Loucy (cell line): Measurements from ENCODE around the gene FAM117A.

Experiments
- H2AFZ ChIP-seq: fragments of 200-600 bp; sonication (generic); 2 replicates; pipeline ENCODE4 v1.6.0; 2016; ENCODE audit warnings: antibody characterized with exemption, mild to moderate bottlenecking, low read length, moderate library complexity
- H3F3A ChIP-seq: fragments of 200-600 bp; 2 replicates; pipeline ENCODE4 v1.6.0; 2016; ENCODE audit warnings: antibody characterized with exemption, low read depth, mild to moderate bottlenecking
- H3K27me3 ChIP-seq: fragments of 200-600 bp; sonication (generic); 2 replicates; pipeline ENCODE4 v1.6.1; 2014; ENCODE audit warnings: low read length, mild to moderate bottlenecking; ENCODE audit not compliant: insufficient read depth, poor library complexity, severe bottlenecking
- H3K36me3 ChIP-seq: fragments of 200-600 bp; sonication (generic); 2 replicates; pipeline ENCODE4 v1.6.1; 2016; ENCODE audit warnings: low read length; ENCODE audit not compliant: insufficient read depth
- H3K4me1 ChIP-seq: fragments of 200-600 bp; sonication (generic); 2 replicates; pipeline ENCODE4 v1.5.1; 2014; ENCODE audit warnings: low read length, mild to moderate bottlenecking; ENCODE audit not compliant: insufficient read depth, poor library complexity, severe bottlenecking
- H3K4me2 ChIP-seq: fragments of 200-600 bp; sonication (generic); 2 replicates; pipeline ENCODE4 v1.6.0; 2014; ENCODE audit warnings: antibody characterized with exemption, low read length, low read depth, mild to moderate bottlenecking; ENCODE audit not compliant: poor library complexity, severe bottlenecking
- H3K4me3 ChIP-seq: fragments of 200-600 bp; sonication (generic); 2 replicates; pipeline ENCODE4 v1.5.1; 2014; ENCODE audit warnings: low read length, mild to moderate bottlenecking, mixed read lengths; ENCODE audit not compliant: poor library complexity, severe bottlenecking
- H3K79me2 ChIP-seq: fragments of 200-600 bp; sonication (generic); 2 replicates; pipeline ENCODE4 v1.6.1; 2014; ENCODE audit warnings: low read length; ENCODE audit not compliant: insufficient read depth
- H3K9ac ChIP-seq: fragments of 200-600 bp; sonication (generic); 2 replicates; pipeline ENCODE4 v1.6.0; 2014; ENCODE audit warnings: mild to moderate bottlenecking, low read depth, low read length, moderate library complexity; ENCODE audit not compliant: poor library complexity, severe bottlenecking
- H3K9me2 ChIP-seq: fragments of 200-600 bp; sonication (generic); replicated peaks from 2 replicates; pipeline ENCODE4 v1.6.1; 2016; ENCODE audit warnings: low read depth, low read length, mixed read lengths
- H3K9me3 ChIP-seq: fragments of 200-600 bp; sonication (generic); 2 replicates; pipeline ENCODE4 v1.6.1; 2014; ENCODE audit warnings: mild to moderate bottlenecking, antibody characterized with exemption, low read length, low read depth; ENCODE audit not compliant: insufficient read depth
- H4K20me1 ChIP-seq: fragments of 200-600 bp; sonication (generic); 2 replicates; pipeline ENCODE4 v1.6.0; 2014; ENCODE audit warnings: antibody characterized with exemption, low read length, mild to moderate bottlenecking; ENCODE audit not compliant: insufficient read depth, poor library complexity, severe bottlenecking
- EZH2phosphoT487 ChIP-seq: fragments of 200-600 bp; IDR thresholded peaks from 2 replicates; pipeline ENCODE4 v1.6.1; 2018; ENCODE audit warnings: antibody characterized with exemption, mild to moderate bottlenecking, moderate library complexity, borderline replicate concordance
- TF ChIP-seq, protein P1 (sequence below): fragments of 200-600 bp; sonication (generic); conservative IDR thresholded peaks from 2 replicates; pipeline ENCODE4 v1.5.1; 2014; ENCODE audit warnings: mild to moderate bottlenecking, antibody characterized with exemption, low read length

FAM117A gene

DNA sequence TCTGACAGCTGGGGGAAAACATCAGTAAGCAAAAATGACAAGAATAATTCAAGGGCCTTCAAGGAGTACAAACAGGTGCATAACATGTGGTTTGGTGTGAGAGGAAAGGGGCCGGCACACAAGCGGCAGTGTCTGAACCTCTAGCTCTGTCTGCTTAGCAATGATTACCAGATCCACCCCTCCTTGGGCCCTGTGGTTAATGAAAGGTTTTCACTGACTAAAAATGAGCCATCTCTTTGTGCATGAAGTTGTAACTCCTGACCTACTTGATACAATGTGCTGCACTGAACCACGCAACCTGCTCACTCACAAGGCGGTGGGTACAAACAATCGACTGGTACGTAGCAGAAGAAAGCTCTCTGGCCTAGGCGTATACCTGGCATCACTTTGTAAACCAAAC, 15.1 kb downstream of the FAM117A start:
- Histone ChIP-seq H2AFZ (no peak overlapping the region), H3K9ac (peak overlapping the region; percentile 75), H4K20me1 (peaks cover 34% of the 10 kb centered on the region), H3F3A (peaks cover 39% of the 10 kb centered on the region), H3K9me2 (no peaks in the 10 kb centered on the region), H3K4me3 (peak overlapping the region; percentile 73), H3K36me3 (peaks cover 25% of the 10 kb centered on the region), H3K4me2 (peak overlapping the region; percentile 96), H3K4me1 (peaks cover 85% of the 10 kb centered on the region), H3K9me3 (no peaks in the 10 kb centered on the region), H3K27me3 (no peaks in the 10 kb centered on the region), H3K79me2 (peaks cover 87% of the 10 kb centered on the region)
- no peak for TF ChIP-seq EZH2phosphoT487
- TF ChIP-seq, protein P1, sequence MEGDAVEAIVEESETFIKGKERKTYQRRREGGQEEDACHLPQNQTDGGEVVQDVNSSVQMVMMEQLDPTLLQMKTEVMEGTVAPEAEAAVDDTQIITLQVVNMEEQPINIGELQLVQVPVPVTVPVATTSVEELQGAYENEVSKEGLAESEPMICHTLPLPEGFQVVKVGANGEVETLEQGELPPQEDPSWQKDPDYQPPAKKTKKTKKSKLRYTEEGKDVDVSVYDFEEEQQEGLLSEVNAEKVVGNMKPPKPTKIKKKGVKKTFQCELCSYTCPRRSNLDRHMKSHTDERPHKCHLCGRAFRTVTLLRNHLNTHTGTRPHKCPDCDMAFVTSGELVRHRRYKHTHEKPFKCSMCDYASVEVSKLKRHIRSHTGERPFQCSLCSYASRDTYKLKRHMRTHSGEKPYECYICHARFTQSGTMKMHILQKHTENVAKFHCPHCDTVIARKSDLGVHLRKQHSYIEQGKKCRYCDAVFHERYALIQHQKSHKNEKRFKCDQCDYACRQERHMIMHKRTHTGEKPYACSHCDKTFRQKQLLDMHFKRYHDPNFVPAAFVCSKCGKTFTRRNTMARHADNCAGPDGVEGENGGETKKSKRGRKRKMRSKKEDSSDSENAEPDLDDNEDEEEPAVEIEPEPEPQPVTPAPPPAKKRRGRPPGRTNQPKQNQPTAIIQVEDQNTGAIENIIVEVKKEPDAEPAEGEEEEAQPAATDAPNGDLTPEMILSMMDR, result no peak

- no peaks in the 10 kb centered on the region for H3K9me2 ChIP-seq
- peaks cover 25% of the 10 kb centered on the region for H3K36me3 ChIP-seq
- peaks cover 37% of the 10 kb centered on the region for H3F3A ChIP-seq
- H3K27me3 ChIP-seq, result no peaks in the 10 kb centered on the region
- H2AFZ ChIP-seq, result no peak overlapping the region
- peaks cover 30% of the 10 kb centered on the region for H4K20me1 ChIP-seq
- peak overlapping the region; percentile 73 for H3K4me3 ChIP-seq
- no peaks in the 10 kb centered on the region for H3K9me3 ChIP-seq
- H3K4me2 ChIP-seq, result peak overlapping the region; percentile 96
- peaks cover 87% of the 10 kb centered on the region for H3K79me2 ChIP-seq
- TF ChIP-seq EZH2phosphoT487, result no peak
- TF ChIP-seq, protein P1, result no peak
- peaks cover 84% of the 10 kb centered on the region for H3K4me1 ChIP-seq
- H3K9ac ChIP-seq, result peak overlapping the region; percentile 75
Measured at GRCh38 chr17:49748223-49748622, 15.7 kb downstream of the FAM117A start.

DNA sequence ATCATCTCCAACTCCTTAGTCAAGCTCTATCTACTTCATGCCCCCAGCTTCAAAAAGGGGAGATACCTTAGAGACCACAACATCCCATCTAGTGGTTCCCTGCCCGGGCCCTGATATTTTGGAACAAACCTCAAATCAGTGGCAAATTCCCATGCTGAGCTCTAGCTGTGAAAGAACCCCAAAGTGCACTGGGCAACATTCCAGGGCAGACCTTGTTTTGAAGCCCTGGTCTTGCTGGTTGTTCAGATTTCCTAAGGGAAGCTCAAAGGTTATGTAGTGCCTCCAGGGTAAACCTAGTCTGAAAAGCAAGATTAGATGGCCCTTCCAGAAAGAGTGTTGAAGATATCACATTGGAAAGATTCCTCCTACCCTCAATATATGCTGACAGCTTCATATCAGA, 16.3 kb downstream of the FAM117A start:
- peaks cover 87% of the 10 kb centered on the region for H3K79me2 ChIP-seq
- H3K27me3 ChIP-seq, result no peaks in the 10 kb centered on the region
- TF ChIP-seq, protein P1, result no peak
- no peak for TF ChIP-seq EZH2phosphoT487
- no peak overlapping the region for H2AFZ ChIP-seq
- peaks cover 84% of the 10 kb centered on the region for H3K4me1 ChIP-seq
- H4K20me1 ChIP-seq, result peaks cover 24% of the 10 kb centered on the region
- peak overlapping the region; percentile 73 for H3K4me3 ChIP-seq
- no peaks in the 10 kb centered on the region for H3K9me3 ChIP-seq
- peaks cover 37% of the 10 kb centered on the region for H3F3A ChIP-seq
- peak overlapping the region; percentile 96 for H3K4me2 ChIP-seq
- H3K9me2 ChIP-seq, result no peaks in the 10 kb centered on the region
- H3K9ac ChIP-seq, result peak overlapping the region; percentile 75
- H3K36me3 ChIP-seq, result peaks cover 25% of the 10 kb centered on the region
